Activated CD8-positive, alpha-beta T cell treated with anti-CD3 and anti-CD28 coated beads, Interleukin-2, amount 10 ng/mL, durations not matched to agents 7 days and 5 days (primary cell): ENCODE results near the gene SLC9A9. TPM values are rescaled to one million over a fixed set of nuclear protein-coding genes. Genes with fewer than 3 reads are reported as not detected.

ENCODE experiments used
- ATAC-seq: fragments of 150-1000 bp; cut with Tn5 transposase; one replicate; pipeline ENCODE4 v1.10.0; 2021; ENCODE audit warnings: moderate library complexity
- CTCF ChIA-PET: fragments of 350-600 bp; sonication (Branson Sonifier 250); formaldehyde crosslinking; loops from one replicate; lab custom pipeline; 2021; ENCODE audit warnings: antibody characterized with exemption; lab: Charles Lee
- POLR2A ChIA-PET: fragments of 350-600 bp; sonication (Branson Sonifier 250); formaldehyde crosslinking; loops from one replicate; lab custom pipeline; 2021; ENCODE audit warnings: antibody characterized with exemption; lab: Charles Lee
- DNase-seq: peaks from one replicate; pipeline ENCODE4 v3.0.0-alpha.2; 2020
- H3K27ac Mint-ChIP-seq: one replicate; pipeline ENCODE4 v1.8.0; 2021; ENCODE audit warnings: mild to moderate bottlenecking, mixed read lengths
- H3K27me3 Mint-ChIP-seq: one replicate; pipeline ENCODE4 v1.8.0; 2021; ENCODE audit warnings: low read depth, mixed read lengths
- H3K36me3 Mint-ChIP-seq: one replicate; pipeline ENCODE4 v1.8.0; 2021; ENCODE audit warnings: low read depth, mixed read lengths
- H3K4me1 Mint-ChIP-seq: one replicate; pipeline ENCODE4 v1.8.0; 2021; ENCODE audit warnings: low read depth, mixed read lengths
- H3K4me3 Mint-ChIP-seq: one replicate; pipeline ENCODE4 v1.8.0; 2021; ENCODE audit warnings: mild to moderate bottlenecking, mixed read lengths
- H3K9me3 Mint-ChIP-seq: one replicate; pipeline ENCODE4 v1.8.0; 2022; ENCODE audit warnings: mixed read lengths; ENCODE audit not compliant: insufficient read depth
- total RNA-seq, 2 experiments: library from RNA; stranded (reverse); gene quantifications; one replicate each; pipeline ENCODE4 v1.2.3, GENCODE V29; 2021

SLC9A9 gene
- total RNA-seq, 2 experiments from 2014 or later = 6.6 to 7.4 TPM

DNA sequence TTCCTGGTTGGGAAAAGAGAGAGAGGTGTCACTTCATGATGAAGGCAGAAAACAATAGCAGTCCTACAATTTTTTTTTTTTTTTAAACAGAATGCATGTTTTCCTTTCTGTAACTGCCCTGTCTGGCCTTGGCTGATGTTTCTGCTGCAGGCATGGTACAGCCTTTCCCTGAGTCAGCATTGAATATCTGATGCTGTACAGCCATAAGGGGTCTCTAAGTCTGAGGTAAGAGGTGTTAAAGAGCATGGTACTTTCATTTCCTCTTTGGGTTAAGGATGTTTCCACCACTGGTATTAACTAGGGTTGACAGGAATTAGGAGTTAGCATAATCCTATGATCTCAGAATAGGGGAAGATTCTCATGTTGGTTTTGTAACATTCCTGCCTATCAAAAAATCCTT lies 581.3 kb downstream of the SLC9A9 start:
- no peak for ATAC-seq
- no peak for DNase-seq
- no peaks in the 10 kb centered on the region for H3K27me3 Mint-ChIP-seq
- POLR2A ChIA-PET = no interaction called here
- peaks cover 5% of the 10 kb centered on the region for H3K4me1 Mint-ChIP-seq
- no peak overlapping the region for H3K4me3 Mint-ChIP-seq
- CTCF ChIA-PET = interaction anchor here (0.8 to 1.2 kb wide), 2 partner anchors 32 to 57 kb away, joined by 3 read pairs; no protein-coding TSS in a partner anchor
- H3K27ac Mint-ChIP-seq = no peak overlapping the region
- H3K36me3 Mint-ChIP-seq = no peaks in the 10 kb centered on the region
- no peaks in the 10 kb centered on the region for H3K9me3 Mint-ChIP-seq

DNA sequence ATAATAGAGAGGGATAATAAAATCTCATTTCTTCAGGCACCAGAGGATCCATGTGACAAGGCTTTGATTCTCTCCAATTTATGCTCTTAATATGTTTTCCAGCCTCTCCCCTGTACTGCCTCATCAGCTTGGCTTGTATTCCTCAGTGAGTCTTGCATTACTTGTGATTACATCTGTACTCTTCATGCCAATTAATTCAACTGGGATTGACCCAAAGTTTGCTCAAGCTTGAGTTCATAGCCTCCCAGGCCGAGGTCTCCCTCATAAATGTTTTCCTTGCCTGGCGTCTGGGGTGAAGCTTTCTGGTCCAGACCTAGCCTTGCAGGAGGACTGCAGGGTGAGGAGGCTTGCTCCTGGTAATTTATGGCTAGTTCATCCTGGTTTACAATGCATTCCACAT lies 581.8 kb downstream of the SLC9A9 start:
- Mint-ChIP-seq H3K9me3 (no peaks in the 10 kb centered on the region), H3K27me3 (no peaks in the 10 kb centered on the region), H3K36me3 (no peaks in the 10 kb centered on the region), H3K4me1 (peaks cover 5% of the 10 kb centered on the region), H3K4me3 (no peak overlapping the region), H3K27ac (no peak overlapping the region)
- ChIA-PET POLR2A (no interaction called here), CTCF (interaction anchor here (0.8 to 1.2 kb wide), 2 partner anchors 32 to 56 kb away, joined by 3 read pairs; no protein-coding TSS in a partner anchor)
- no peak for DNase-seq
- ATAC-seq = no peak

DNA sequence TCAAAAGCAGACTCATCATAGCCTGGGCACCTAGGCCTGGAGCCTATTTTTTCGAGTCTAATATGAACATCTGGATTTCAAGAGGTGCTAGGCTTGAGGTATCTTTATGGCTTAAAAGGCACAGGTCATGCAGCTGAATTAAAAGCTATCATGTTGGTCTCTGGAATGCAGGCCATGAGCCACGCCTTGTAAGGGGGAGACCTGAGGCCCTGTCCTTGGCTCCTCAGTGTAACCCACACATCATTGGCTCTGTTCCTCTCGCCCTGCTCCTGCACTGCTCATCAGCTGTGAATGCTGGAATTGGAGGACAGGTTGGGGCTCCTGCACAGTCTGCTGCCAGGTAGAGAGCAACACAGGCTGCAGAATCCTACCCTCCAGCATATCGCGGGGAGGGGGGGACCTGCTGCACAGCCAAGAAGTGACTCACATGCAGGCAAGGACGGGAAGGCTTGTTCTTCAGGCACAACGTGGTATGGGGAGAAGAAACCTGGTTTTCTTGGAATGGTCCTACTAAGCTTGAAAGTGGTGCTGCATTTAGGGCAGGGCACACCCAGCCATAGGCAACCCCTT lies 582.7 kb downstream of the SLC9A9 start:
- H3K9me3 Mint-ChIP-seq = no peaks in the 10 kb centered on the region
- H3K4me3 Mint-ChIP-seq = no peak overlapping the region
- DNase-seq (no peak), ATAC-seq (no peak)
- H3K4me1 Mint-ChIP-seq = peaks cover 5% of the 10 kb centered on the region
- H3K36me3 Mint-ChIP-seq = no peaks in the 10 kb centered on the region
- H3K27me3 Mint-ChIP-seq = no peaks in the 10 kb centered on the region
- ChIA-PET CTCF (interaction anchor here (1.2 kb wide), 1 partner anchor 33 kb away, joined by 3 read pairs; no protein-coding TSS in a partner anchor), POLR2A (no interaction called here)
- no peak overlapping the region for H3K27ac Mint-ChIP-seq

DNA sequence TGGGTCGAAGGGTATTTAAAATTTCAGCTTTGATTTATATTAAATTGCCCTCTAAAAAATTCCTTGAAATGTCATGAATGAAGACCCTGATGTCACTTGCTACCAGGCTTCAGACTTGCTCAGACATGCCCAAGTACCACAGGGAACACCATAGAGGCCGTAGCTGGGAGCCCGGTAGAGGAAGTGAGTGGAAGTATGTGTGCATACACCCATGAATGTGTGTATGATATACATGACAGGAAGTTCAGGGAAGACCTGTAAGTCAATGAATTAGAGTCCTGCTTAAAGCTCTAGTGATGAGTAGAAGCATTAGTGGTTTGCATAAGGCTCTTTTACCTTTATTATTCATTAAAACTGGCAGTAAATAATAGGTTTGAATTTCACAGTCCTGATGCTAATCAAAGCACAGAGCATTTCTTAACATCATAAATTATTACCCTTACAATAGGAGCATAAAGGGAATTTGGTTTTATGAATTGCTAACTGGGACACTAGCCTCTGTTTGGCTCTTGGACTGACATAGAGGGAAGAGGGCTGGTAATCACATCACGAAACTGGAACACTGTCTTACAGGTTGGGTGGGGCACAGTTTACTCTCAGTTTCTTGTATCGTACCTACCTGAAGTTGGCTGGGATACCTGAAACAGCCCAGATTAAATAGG lies 584.3 kb downstream of the SLC9A9 start:
- POLR2A ChIA-PET = no interaction called here
- no peak overlapping the region for H3K4me3 Mint-ChIP-seq
- CTCF ChIA-PET = interaction anchor here (0.8 to 1.2 kb wide), 2 partner anchors 15 to 411 kb away, joined by 3 read pairs; no protein-coding TSS in a partner anchor
- peaks cover 5% of the 10 kb centered on the region for H3K4me1 Mint-ChIP-seq
- DNase-seq = no peak
- ATAC-seq = no peak
- no peak overlapping the region for H3K27ac Mint-ChIP-seq
- no peaks in the 10 kb centered on the region for H3K9me3 Mint-ChIP-seq
- no peaks in the 10 kb centered on the region for H3K27me3 Mint-ChIP-seq
- H3K36me3 Mint-ChIP-seq = no peaks in the 10 kb centered on the region

DNA sequence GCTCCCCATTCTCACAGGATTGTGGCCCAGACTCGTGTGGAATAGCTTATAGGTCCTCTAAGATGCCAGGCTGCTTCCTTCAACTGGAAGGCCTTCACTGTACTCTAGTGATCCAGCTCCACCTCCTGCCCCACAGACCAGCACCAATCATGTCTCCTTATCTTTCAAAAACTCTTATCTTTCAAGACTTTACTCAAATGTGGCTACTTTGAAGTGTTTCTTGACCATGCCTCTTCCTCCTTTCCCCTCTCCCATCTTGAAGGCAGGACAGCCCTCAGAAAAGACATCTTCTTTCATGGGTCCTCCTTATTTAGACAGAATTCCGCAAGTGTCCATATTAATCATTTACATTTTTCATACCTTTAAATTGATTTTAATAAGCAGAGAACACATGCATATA lies 586.4 kb downstream of the SLC9A9 start:
- ChIA-PET CTCF (no interaction called here), POLR2A (no interaction called here)
- ATAC-seq (no peak), DNase-seq (no peak)
- H3K27me3 Mint-ChIP-seq = no peaks in the 10 kb centered on the region
- no peak overlapping the region for H3K4me3 Mint-ChIP-seq
- no peaks in the 10 kb centered on the region for H3K9me3 Mint-ChIP-seq
- H3K36me3 Mint-ChIP-seq = no peaks in the 10 kb centered on the region
- peaks cover 2% of the 10 kb centered on the region for H3K4me1 Mint-ChIP-seq
- no peak overlapping the region for H3K27ac Mint-ChIP-seq

GRCh38 chr3:143258692-143259091 lies 589.6 kb downstream of the SLC9A9 start:
- CTCF ChIA-PET = no interaction called here
- no peaks in the 10 kb centered on the region for H3K4me1 Mint-ChIP-seq

DNA sequence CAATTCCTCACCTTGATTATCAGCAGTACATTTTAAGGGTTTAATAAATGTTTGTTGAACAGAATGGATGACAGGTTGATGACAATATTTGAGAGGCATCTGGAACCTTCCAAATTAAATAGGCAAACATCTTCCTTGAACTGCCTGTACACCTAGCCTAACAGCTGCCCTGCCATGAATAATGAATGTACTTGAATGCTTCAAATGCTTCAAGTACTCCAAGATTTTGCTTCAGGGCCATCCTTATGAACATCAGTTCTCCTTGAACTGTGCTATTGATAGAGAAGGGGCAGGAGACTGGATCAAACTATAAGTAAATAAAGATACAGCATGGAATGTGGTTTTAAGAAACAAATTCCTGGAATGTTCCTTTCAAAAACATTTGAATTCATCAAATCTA lies 591.9 kb downstream of the SLC9A9 start:
- CTCF ChIA-PET = no interaction called here
- POLR2A ChIA-PET = no interaction called here
- no peak overlapping the region for H3K27ac Mint-ChIP-seq
- H3K36me3 Mint-ChIP-seq = no peaks in the 10 kb centered on the region
- no peaks in the 10 kb centered on the region for H3K27me3 Mint-ChIP-seq
- no peaks in the 10 kb centered on the region for H3K9me3 Mint-ChIP-seq
- DNase-seq = no peak
- no peak for ATAC-seq
- H3K4me1 Mint-ChIP-seq = no peaks in the 10 kb centered on the region
- no peak overlapping the region for H3K4me3 Mint-ChIP-seq

More at GRCh38 chr3:143258692-143259091, 589.6 kb downstream of the SLC9A9 start:
- DNase-seq (no peak), ATAC-seq (no peak)
- Mint-ChIP-seq H3K4me3 (no peak overlapping the region), H3K9me3 (no peaks in the 10 kb centered on the region), H3K27me3 (no peaks in the 10 kb centered on the region), H3K36me3 (no peaks in the 10 kb centered on the region), H3K27ac (no peak overlapping the region)
- POLR2A ChIA-PET = no interaction called here

- H3K27ac Mint-ChIP-seq = no peak overlapping the region
- H3K4me1 Mint-ChIP-seq = no peaks in the 10 kb centered on the region
- DNase-seq = no peak
- no peaks in the 10 kb centered on the region for H3K36me3 Mint-ChIP-seq
- ChIA-PET POLR2A (no interaction called here), CTCF (no interaction called here)
- no peaks in the 10 kb centered on the region for H3K27me3 Mint-ChIP-seq
- no peak overlapping the region for H3K4me3 Mint-ChIP-seq
- ATAC-seq = no peak
- H3K9me3 Mint-ChIP-seq = peaks cover 5% of the 10 kb centered on the region
Measured at GRCh38 chr3:143255739-143256138, 592.5 kb downstream of the SLC9A9 start.

- CTCF ChIA-PET = no interaction called here
- H3K4me3 Mint-ChIP-seq = no peak overlapping the region
- ATAC-seq = no peak
Measured at GRCh38 chr3:143252931-143253330, 595.3 kb downstream of the SLC9A9 start.

GRCh38 chr3:143249014-143249413 lies 599.3 kb downstream of the SLC9A9 start:
- Mint-ChIP-seq H3K4me1 (no peaks in the 10 kb centered on the region), H3K27me3 (no peaks in the 10 kb centered on the region), H3K27ac (no peak overlapping the region), H3K9me3 (peaks cover 9% of the 10 kb centered on the region), H3K36me3 (no peaks in the 10 kb centered on the region), H3K4me3 (no peak overlapping the region)
- no peak for ATAC-seq
- ChIA-PET POLR2A (no interaction called here), CTCF (no interaction called here)
- no peak for DNase-seq

More at GRCh38 chr3:143252931-143253330, 595.3 kb downstream of the SLC9A9 start:
- no peak for DNase-seq
- Mint-ChIP-seq H3K27ac (no peak overlapping the region), H3K4me1 (no peaks in the 10 kb centered on the region), H3K9me3 (peaks cover 9% of the 10 kb centered on the region), H3K27me3 (no peaks in the 10 kb centered on the region), H3K36me3 (no peaks in the 10 kb centered on the region)
- POLR2A ChIA-PET = no interaction called here

DNA sequence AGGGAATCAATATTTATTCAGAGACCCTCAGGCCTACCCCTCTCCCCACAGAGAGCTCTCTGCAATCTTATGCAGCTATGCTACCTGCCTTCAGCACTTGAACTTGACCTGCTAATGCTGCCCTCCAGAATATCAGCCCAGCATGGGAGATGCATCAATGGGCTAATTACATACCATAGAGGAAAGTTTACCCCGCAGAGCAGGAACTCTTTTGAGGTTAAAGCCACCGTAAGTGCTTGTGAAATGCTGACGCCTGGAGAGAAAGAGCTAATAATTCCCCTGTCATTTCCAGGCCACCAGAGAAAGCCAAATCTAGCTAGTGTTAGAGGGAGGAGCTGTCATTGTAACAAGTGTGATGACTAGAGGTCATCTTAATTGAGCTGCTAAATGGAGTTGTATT lies 601.2 kb downstream of the SLC9A9 start:
- H3K27ac Mint-ChIP-seq = no peak overlapping the region
- CTCF ChIA-PET = interaction anchor here (1.2 kb wide), 1 partner anchor 126 kb away, joined by 3 read pairs; no protein-coding TSS in a partner anchor
- no peaks in the 10 kb centered on the region for H3K4me1 Mint-ChIP-seq
- no peaks in the 10 kb centered on the region for H3K36me3 Mint-ChIP-seq
- no peak overlapping the region for H3K4me3 Mint-ChIP-seq
- no peak for ATAC-seq
- H3K27me3 Mint-ChIP-seq = no peaks in the 10 kb centered on the region
- DNase-seq = no peak
- H3K9me3 Mint-ChIP-seq = peaks cover 9% of the 10 kb centered on the region
- POLR2A ChIA-PET = interaction anchor here (0.6 kb wide), 1 partner anchor 21 kb away, joined by 3 read pairs; no protein-coding TSS in a partner anchor

GRCh38 chr3:143245692-143246091 lies 602.6 kb downstream of the SLC9A9 start:
- DNase-seq = no peak
- no peaks in the 10 kb centered on the region for H3K36me3 Mint-ChIP-seq
- no peak overlapping the region for H3K27ac Mint-ChIP-seq
- peaks cover 3% of the 10 kb centered on the region for H3K9me3 Mint-ChIP-seq
- ATAC-seq = no peak
- H3K4me1 Mint-ChIP-seq = no peaks in the 10 kb centered on the region
- POLR2A ChIA-PET = no interaction called here
- H3K4me3 Mint-ChIP-seq = no peak overlapping the region
- no peaks in the 10 kb centered on the region for H3K27me3 Mint-ChIP-seq
- CTCF ChIA-PET = no interaction called here
